NCI-H1930 (cell line): Measurements from ENCODE around the gene MTR.

Experiments used
- DNase-seq, 2 experiments: peaks; one replicate each; lab custom pipeline; 2025; lab: John Stamatoyannopoulos, UW

Gene MTR

DNA sequence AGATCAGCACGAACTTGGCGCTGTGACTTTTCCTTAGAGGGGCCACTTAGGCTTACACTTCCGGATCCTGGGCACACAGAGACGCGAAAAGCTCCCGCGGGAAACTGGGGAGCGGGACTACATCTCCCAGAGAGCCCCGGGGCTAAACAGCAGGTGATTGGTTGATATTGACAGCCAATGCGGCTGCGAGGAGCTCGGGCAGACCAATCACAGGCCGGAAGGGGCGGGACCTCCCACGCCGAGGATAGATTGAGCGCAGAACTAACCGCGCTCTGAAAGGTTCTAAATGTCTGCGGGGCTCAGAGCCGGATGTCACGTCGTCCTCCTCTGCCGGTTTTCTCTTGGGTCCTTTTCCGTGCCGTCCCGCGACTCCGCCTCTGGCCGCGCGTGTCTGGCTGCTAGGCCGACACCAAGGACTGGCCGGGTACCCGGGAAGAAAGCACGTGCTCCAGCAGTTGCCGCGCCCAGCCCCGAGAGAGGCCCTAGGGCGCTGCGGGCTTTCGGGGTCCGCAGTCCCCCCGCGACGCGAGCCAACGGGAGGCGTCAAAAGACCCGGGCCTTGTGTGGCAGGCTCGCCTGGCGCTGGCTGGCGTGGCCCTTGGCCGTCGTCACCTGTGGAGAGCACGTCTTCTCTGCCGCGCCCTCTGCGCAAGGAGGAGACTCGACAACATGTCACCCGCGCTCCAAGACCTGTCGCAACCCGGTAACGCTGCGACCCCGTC, at the start of gene MTR:
Gene MTR, plus strand, starts transcription at position 258 of the 722 bp plus-strand sequence. Its CDS starts 412 bp downstream, at position 670.
- peak; percentile 98 to 99 for DNase-seq

GRCh38 chr1:236746785-236747184, 48.3 kb upstream of the MTR start:
- no peak for DNase-seq

- no peak for DNase-seq
Observed at GRCh38 chr1:236747311-236747985, 47.6 kb upstream of the MTR start.

DNA sequence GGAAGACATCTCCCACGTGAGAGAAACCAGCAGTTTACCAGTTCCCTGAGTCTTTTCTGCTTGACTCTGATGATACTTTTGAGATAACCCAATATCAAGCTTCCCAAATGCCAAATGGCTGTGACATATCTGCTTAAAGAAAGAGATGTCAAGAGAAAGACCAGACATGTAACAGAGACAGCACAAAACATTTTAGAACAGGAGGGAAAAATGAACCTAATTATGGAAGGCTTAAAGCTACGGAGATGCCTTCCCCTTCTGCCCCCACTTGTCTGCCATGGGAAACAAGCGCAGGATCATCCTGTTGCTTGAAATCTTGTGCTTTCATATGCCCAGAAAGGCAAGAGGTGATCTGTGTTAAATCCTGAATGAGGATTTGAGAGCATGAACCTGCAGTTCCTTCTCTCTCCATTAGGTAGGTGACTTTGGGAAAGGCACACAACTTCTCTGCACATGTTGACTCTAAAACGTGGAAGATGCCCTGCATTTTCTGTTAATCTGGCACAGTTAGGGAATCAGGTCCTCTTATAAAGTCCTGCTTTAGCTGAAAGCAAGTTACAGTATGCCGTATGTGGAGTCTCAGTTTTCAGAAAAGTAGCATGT, 46.7 kb upstream of the MTR start:
- DNase-seq, result no peak

GRCh38 chr1:236750928-236751327, 44.2 kb upstream of the MTR start:
- no peak for DNase-seq

GRCh38 chr1:236751385-236751784, 43.7 kb upstream of the MTR start:
- no peak for DNase-seq

DNA sequence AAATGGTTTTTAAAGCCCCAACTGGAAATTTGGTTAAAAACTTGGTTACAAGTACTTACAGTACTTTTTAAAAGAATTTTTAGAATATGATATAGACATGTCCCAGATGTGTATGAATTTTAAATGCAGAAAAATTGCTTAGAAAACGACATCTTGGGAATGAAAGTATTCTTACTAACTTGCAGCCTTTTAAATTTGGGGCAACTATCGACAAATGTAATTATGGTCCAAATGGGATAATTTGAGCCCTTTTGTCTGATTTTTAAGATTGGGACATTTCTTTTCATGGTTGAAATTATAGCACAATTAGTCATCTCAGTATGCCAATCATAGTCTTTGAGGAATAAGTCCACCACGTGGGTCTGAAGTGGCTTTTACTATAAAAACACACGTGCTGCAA, 43.2 kb upstream of the MTR start:
- no peak for DNase-seq

DNA sequence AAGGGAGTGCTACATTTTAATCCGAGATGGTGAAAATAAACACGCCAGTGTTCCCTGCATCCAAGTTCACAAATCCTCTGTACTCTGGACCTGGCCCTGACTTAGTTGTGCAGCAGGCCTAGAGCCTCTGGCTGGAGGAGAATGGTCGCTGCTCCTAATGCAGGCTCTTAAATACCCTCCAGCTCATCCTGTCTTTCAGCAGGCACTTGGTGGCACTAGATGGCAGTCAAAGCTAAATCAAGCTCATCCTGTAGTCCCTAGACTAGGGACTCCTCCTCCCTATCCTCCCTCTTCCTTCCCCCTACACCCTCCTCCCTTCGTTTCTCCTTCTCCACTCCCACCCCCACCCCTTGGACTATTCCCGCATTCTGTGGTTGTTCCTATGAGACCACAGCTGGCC, 41.6 kb upstream of the MTR start:
- no peak for DNase-seq

- DNase-seq, result no peak
Observed at GRCh38 chr1:236753964-236754363, 41.1 kb upstream of the MTR start.

DNA sequence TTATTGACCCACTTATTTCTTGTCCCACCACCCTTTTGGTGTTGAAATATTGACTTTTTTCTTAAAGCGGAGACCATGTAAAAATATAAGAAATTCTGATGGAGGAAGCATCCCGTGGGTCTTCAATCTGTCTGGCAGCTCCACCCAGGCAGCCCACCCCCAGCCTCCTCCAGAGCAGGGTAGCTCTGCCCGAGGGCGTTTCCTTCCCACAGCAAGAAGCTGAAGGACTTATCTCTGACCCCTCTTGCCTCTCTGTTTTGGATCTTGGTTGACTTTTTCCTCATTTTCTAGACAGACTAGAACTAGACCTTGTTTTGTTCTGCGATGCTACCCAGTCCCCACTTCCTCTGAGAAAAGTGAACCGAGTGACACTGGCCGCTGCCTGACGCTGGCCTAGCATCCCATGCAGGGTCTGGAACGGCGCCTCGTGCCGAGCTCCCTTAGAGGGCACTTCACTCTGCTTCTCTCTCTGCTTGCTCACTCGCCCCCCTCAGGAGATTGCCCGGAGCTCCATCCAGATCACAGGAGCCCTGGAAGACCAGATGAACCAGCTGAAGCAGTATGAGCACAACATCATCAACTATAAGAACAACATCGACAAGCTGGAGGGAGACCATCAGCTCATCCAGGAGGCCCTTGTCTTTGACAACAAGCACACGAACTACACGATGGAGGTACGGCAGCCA, 40.4 kb upstream of the MTR start:
- no peak for DNase-seq

DNA sequence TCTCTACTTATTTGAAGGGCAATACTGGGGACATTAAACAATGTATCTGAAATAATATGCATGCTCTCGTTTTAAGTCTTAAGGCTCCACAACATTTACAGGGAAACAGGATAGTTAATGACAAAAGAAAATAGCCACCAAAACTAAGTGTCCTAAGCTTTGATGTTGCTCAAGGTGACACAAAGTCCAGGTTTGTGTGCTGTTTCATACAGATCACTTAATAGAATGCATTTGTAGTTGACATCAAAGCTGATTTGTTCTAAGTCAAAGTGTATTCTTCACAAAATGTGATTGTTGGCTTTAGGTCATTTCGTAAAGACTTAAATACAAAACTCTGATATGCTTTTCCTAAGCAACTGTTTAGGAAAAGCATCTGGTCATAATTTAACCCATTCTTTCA, 37.5 kb upstream of the MTR start:
- no peak for DNase-seq

DNA sequence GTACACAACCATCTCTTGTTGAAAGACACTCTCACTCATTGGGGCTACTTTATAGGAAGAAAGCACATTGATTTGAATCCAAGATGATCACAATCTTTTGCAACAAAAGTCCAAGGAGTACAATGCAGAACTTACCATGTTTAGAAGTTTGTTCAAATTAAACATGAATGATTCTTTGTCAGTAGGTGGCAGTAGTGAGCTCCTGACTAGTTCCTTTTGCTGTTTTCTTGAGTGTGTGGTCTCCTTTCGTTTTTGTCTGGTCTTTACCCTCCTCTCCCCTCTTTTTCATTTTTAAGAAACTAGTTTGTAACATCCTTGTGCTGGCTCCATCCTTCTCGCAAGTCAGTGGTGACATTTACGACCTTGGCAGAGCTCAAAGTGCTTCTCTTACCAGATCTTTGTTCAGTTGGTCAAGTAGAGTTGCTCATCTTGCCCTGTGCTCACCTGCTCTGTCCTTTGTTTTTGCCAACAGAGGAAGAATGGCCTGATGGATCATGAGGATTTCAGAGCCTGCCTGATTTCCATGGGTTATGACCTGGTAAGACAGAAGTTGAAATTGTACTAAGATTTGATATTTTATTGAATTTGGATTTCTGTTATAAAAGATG, 35.7 kb upstream of the MTR start:
- DNase-seq, result peak in 1 of 2 experiments; percentile 6

- no peak for DNase-seq
Observed at GRCh38 chr1:236760480-236760879, 34.6 kb upstream of the MTR start.

GRCh38 chr1:236760986-236761385, 34.1 kb upstream of the MTR start:
- no peak for DNase-seq

GRCh38 chr1:236761397-236762132, 33.5 kb upstream of the MTR start:
- no peak for DNase-seq

GRCh38 chr1:236762410-236762809, 32.7 kb upstream of the MTR start:
- no peak for DNase-seq

DNA sequence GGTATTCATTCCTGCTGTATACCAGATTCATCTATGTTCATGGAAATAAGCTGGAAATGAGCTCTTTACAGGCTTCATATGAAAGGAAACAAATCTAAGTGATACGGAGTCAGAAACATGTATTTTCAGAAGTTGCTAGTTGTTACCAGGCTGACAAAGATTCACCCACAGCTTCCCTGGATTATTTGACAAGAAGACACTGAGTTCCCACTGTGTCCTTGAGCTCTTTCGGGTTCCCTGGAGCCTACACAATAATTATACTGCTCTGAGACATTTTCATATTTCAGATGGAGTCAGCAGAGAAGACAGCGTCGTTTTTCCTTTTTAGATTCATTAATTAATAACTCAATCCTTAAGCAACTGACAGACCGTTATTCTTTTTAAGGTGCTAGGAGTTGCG, 29.3 kb upstream of the MTR start:
- DNase-seq, result no peak

- DNase-seq, result no peak
Observed at GRCh38 chr1:236766506-236766905, 28.6 kb upstream of the MTR start.

DNA sequence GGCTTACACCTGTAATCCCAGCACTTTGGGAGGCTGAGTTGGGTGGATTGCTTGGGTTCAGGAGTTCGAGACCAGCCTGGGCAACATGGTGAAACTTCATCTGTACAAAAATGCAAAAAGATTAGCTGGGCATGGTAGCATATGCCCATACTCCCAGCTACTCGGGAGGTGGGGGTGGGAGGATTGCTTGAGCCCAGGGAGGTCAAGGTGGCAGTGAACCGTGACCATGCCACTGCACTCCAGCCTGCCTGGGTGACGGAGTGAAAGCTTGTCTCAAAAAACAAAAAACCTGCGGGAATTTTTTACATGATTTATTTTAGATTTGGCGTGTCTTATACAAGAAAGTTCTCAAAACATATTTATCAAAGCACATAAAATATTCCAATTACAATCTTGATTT, 27.8 kb upstream of the MTR start:
- no peak for DNase-seq

GRCh38 chr1:236768601-236769000, 26.5 kb upstream of the MTR start:
- DNase-seq, result no peak

DNA sequence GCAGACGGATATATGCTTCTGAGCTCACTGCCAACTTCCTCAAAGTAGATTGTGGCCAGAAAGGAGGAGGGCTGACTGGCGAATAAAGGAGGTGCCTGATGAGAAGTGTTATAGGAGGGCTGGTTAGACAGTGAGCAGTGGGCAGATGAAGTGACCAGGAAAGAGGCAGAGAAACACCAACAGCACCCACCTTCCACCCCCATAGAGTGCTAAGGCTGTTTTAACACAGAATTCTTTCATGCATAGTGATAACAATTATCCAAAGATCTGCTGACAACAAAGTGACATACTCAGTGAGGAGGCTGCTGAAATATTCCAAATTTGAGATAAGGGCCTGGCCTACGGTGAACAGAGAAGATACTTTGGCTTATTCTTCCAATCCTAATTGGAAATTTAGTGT, 21.2 kb upstream of the MTR start:
- no peak for DNase-seq

DNA sequence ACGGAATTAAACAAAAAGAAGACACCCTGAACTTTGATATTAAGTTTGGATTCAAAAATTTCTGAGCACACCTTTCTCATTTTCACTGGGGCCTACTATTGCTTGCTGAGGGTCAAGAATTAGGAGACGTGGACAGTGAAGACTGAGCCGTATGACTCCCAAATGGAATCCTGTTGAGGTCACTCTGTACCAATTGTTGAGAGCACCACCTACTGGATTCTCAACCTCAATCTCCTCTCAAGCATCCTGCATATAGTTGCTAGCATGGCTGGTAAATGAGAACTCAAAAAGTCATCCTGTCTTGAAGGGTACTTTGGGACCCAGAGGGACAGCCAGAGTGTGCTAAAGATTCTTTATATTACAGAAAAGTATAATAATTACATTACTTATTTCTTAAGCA, 20.2 kb upstream of the MTR start:
- peak in 1 of 2 experiments; percentile 10 for DNase-seq
